HG03280 (cell line): ENCODE data around the gene ASPDH.

ENCODE experiments used
- ATAC-seq: cut with Tn5 transposase; IDR thresholded peaks from one replicate; pipeline ENCODE4 v1.9.1; 2021; ENCODE audit warnings: mild to moderate bottlenecking, moderate library complexity; ENCODE audit not compliant: unreplicated experiment

The ASPDH gene

DNA sequence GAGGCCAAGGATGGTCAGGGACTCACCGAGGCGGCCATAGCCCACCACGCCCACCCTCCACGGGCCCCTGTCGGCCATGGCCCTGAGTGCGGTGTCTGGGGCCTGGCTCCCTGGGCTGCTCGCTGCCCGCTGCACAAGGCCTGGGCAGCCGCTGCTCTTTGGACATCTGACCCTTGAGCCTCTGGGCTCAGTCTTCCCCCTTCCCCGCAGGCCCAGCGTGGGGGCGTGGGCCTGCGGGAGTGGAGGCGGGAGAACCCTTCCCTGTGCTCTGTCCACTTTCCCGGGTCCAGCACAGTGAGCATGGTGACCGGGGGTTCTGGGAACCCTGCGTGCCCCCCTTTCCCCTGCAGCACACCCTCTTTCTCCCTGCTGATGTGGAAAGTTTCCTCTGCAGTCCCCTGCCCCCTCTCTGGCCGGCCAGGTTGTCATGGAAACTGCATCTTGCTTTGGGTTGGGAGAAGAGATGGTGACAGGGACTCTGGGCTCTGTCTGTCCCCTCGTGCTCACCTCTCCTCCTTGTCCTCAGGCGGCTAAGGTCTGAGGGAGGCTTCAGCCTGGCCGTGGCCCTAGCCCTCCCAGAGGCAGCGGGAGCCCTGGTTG, at the start of gene ASPDH:
Gene ASPDH, minus strand, starts transcription at position 168 of the 600 bp plus-strand sequence. Its CDS starts 90 bp downstream, at position 78.
- ATAC-seq = no peak

DNA sequence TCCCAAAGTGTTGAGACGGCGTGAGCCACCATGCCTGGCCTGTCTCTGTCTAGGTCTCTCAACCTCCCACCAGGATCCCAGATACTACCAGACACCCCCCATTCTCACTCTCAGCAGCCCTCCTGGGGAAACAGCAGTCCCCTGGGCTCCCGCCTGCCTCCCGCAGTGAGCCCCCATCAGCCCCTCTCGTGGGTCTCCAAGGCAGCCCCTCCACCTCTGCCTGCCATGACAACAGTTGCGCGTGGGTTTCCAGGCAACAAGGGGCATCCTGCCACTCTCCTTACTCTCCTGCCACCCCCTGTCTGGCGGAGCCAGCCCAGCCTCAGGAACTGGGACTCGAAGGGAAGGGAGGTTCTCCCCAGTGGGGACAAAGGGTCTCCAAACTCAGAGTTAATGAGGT, 49.3 kb upstream of the ASPDH start:
- no peak for ATAC-seq

DNA sequence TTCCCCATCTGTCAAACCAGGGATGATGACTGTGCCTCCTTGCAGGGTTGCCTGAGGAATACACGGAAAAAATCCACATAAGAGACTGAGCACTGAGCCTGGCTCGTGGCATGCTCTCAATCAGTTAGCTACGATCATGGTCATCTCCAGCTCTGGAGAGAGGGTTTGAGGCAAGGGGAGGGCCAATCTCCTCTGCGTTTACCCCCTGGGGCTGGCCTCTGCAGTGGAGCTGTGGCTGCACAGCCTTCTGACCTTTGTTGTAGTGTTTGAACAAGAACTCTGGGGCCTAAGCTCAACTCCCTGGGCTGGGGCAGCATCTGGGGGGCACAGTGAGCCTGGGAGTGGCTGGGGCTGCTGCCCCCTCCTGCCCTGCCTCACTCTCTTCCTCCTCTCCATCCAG, 48.6 kb upstream of the ASPDH start:
- ATAC-seq = no peak

DNA sequence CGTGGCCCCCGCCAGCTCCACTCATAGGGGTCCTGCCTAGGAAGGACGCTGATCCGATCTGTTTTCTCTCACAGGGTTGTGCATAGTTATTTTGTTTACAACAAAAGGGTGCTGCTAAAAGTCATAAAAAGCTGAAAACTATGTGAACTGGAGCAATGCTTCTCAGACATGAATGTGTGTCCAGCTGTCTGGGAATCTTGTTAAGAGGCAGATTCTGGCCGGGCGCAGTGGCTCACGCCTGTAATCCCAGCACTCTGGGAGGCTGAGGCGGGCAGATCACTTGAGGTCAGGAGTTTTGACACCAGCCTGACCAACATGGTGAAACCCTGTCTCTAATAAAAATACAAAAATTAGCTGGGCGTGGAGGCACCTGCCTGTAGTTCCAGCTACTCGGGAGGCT, 45.9 kb upstream of the ASPDH start:
- ATAC-seq = no peak

DNA sequence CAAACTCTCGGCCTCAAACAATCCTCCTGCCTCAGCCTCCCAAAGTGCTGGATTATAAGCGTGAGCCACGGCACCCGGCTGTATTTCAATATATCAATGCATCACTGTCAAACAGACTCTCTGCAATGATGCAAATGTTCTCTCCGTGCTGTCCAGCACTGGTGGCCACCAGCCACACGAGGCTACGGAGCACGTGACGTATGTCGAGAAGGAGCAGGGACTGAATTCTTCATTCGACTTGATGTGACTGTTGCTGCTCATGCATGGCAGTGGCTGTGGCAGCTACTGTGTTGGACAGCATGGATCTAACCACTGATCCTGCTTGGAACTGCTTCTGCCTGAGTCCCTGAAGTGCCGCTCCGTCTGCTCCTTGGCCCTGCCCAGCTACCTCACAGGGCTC, 44.7 kb upstream of the ASPDH start:
- no peak for ATAC-seq

DNA sequence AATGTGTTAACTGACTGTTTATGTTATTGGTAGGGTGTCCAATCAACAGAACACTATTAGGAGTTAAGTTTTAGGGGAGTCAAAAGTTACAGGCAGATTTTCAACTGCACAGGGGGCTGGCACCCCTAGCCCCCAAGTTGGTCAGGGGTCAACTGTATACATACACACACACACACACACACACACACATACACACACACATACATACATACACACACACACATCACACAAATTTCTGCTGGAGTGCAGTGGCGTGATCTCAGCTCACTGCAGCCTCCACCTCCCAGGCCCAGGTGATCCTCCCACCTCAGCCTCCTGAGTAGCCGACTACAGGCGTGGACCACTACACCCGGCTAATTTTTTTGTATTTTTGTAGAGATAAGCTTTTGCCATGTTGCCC, 44.3 kb upstream of the ASPDH start:
- ATAC-seq = no peak

DNA sequence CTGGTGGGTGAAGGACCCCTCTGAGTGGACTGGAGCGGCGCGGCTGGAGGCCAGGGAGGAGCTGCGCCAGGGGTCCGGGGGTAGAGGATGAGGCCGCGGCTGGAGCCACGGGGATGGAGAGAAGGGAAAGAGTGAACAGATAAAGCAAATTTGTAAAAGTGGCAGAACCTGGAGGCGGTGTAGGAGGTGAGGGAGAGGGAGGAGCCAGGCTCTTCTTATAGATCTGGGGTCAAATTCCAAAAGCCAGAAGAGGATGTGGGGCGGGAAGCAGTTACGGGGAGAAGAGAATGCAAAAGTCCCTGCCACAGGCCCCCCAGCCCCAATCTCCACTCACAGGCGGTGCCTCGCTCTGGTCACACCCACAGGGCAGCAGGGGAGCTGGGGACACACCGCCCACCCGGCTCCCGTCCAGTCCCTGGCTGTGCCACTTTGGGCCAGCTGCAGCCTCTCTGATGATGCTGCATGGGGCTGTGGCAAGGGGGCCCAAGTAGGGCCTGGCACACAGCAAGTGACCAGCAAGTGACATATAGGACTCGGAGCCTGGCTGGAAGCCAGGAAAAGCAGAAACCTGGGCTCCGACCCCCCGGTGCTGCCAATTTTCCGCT, 43.4 kb upstream of the ASPDH start:
- ATAC-seq = no peak

DNA sequence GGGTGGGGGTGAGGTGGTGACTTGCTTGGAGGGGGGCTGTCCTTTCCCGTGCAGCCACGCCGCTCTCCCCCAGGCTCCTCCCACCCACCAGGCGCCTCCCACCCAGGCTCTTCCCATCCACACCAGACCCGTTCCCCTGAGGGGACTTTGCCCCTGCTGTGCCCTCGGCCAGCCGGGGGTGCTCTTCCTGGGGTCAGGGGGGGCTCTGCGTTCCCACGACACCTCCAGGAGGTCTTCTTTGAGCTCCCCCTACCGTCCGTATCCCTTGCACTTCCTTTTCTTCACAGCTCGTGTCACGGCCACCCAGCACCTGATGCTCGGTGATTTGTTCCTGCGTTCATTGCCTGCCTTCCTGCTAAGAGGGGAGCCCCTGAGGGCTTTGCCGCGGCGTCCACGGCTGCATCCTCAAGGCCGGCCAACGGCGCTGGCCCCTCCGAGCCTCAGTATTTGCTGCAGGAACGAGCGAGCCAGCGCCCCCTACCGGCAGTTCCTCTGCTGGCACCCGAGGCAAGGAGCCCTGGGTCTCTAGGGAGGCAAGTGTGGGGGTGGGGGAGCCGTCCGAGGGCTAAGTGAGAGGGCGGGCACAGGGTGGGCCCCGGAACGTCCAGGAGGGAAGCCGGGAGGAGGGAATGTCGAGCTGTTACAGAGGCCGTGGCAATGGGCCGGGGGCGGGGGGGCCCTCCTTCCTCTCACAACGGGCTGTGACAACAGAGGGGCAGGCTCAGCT, 42.7 kb upstream of the ASPDH start:
- ATAC-seq = no peak

DNA sequence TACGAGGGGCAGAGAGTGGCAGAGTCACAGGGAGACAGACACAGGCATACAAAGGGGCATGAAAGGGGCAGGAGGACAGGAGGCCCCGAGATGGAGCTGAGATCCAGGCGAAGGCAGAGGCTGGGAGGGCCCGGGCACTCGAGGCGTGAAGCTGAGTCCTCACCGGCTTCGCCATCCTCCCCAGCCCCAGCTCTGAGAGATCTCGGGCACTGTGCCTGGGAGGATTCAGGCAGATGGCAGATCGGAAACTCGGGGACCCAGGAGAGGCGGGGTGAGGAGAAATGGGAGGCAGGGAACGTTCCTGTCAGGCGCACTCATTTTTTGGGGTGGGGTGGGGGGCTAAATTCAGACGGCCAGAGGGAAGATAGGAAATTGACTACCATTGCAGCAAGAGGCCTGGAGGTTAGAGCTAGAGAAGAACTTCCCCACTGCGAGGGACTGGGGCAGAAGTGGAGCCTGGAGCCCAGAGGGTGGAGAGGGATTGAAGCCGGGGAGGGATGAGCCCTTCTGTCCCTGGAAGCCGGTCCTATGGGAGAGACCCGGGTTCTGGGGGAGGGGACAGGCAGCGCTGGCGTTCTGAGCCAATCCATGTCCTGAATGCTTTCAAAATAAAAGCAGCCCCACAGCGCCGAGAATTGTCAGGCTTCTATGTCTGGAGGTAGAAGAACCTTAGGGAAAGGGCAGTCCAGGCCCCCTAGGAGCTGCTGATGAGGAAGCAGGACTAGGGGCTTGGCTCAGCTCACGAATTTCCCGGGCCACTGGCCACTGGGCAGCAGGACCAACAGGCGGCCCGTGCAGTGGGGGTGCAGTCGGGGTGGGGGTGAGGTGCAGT, 42.0 kb upstream of the ASPDH start:
- ATAC-seq = no peak

DNA sequence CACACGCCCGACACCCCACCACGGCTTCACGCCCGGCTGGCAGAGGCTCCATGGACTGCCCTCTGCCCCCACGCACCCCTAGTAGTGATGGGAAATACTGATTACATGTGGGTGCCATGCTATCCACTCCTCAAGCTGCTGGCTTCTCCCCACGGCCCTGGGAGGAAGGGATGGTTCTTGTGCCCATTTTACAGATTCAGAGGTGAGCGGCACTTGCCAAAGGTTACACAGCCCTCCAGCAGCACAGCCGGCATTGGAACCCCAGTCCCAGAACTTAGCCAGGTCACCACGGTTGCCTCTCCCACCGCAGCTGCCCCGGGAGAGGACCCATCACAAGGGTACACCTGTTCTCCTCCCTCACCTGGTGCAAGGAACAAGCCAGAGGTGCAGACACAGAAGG, 41.3 kb upstream of the ASPDH start:
- ATAC-seq = no peak

DNA sequence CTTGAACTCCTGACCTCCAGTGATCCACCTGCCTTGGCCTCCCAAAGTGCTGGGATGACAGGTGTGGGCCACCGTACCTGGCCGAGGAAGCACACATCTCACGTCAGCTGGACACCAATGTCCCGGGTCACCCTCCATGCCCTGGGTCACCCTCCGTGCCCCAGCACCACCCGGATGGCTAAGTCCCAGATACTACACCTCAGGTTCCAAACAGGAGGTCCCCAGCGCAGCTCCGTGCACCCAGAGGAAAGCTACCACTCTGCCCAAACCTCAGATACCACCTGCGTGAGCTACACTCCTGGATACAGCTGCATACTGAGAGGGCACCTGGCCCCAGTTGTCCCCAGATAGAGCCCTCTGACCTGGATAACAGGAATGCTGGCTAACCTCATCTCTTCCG, 40.5 kb upstream of the ASPDH start:
- ATAC-seq = no peak

DNA sequence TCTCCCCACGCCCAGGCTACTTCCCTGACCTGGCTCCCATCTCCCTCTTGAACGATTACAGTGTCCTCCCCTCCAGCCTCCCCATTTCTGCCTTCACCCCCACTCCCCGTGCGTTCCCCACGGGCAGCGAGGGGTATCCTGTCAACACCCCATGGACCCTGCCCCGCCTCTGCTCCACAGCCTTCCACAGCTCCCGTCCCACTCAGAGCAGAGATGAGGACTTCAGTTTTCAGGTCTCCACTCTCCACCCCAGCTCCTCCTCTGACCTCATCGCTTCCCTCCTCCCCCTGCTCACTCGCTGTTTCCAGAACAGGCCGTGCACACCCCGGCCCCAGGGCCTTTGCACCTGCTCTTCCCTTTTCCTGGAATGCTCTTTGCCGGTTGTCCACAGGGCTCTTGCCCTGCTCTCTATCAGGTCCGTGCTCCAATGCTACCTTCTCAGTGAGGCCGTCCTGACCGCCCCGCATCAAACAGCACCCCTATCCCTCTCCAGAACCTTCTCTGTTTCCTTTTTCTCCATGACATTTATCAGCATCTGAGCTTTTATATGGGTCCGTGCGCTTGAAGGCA, 39.5 kb upstream of the ASPDH start:
- no peak for ATAC-seq

DNA sequence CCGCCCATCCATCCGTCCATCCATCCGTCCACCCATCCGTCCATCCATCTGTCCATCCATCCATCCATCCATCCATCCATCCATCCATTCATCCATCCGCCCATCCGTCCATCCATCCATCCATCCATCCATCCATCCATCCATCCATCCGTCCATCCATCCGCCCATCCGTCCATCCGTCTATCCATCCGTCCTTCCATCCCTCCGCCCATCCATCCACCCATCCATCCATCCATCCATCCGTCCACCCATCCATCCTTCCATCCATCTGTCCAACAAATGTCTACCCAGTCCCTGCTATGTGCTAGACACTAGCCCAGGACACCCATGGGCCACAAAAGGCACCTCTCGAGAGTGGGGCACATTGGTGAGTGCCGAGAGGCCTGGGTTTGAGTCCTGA, 38.8 kb upstream of the ASPDH start:
- ATAC-seq = no peak

DNA sequence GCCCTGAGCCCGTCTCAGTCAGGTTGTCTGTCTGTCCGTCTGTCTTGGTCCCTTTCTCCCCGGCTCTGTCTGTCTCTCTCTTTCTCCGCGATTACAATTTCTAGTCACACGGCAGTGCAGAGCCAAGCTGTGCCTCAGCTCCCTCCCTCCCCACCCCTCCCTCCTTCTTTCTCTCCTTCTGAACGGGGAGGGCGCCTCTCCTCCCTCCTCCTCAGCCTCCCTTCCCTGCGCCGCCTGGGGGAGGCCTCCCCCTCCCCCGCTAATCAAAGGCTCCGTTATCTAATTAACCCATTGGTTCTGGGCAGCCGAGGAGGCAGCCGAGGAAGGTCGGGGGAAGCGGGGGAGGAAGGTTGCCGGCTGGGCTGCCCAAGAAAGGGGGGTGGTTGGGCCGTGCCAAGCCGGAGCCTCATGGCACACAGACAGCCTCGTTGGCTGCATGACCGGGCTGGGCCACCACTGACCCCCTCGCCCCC, 38.0 kb upstream of the ASPDH start:
- ATAC-seq = no peak

DNA sequence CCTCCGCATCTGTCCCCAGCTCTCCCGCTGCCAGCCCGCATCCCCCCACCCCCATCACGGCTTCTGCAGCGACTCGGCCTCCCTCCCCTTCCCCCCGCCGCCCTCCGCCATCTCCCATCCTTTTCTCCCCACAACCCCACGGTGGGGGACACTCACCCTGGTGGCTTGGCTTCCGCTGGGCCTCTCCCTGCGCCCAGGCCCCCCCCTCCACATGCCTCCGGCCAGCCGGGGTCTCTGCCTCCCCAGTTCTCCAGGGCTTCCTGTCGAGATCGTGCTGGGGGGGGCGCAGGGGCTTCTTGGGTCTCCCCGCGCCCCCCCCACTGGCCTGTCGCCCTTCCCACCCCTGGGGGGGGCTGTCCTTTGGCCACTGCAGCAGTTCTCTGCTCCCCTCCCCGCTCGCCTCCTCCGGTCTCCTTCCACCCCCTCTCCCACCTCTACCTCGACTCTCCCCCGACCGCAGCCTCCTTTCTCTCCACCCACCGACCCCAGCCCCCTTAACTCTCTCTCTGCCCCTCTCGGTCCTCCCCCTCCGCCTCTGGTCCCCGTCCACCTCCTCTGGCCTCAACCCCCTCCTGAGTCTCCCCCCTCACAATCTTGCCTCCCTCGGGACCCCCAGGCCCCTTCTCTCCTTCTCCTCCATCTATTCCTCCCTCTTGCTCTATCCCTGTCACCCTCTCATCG, 37.5 kb upstream of the ASPDH start:
- no peak for ATAC-seq

DNA sequence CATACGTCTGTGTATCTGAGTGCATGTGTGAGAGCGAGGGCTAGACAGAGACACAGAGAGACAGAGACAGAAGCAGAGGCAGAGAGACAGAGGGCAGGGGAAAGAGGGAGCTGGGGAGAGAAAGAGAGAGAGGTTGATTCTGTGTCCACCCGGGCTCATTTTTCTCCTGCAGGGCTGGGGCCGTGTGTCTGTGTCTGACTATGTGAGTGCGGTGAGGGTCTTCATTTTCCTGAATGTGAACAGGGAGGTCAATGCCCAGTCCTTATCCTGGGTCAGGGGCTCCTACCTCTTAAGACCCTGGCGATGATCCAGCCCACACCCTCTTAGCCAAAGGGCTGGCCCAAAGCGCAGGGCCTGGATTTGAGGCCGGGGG, 36.9 kb upstream of the ASPDH start:
- no peak for ATAC-seq

DNA sequence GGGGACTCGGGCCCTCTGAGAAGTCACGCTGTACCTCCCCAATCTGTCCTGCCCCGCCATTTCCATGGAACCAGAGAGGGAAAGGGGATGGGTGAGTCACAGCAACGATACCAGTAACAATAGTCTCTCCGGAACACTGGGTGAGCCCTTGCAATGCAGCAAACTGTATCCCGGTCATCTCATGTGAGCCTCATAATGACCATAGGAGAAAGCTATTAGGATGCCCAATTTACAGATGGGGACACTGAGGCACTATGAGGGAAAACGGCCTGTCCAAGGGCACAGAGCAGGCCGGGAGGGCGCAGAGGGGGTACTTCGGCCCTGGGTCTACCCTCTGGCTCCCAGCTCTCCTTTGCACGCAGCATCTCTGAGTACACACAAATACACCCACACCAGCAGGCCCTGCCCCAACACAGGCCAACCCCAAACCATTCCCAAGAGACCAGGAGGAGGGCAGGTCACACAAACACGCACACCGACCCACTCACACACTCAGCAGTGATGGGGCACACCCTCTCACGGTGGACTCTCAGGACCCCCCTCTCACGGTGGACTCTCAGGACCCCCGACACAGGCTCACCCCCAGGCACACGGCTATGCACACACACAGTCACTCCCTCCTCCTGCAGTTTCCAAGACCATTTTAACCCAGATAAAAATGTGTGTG, 36.3 kb upstream of the ASPDH start:
- no peak for ATAC-seq

DNA sequence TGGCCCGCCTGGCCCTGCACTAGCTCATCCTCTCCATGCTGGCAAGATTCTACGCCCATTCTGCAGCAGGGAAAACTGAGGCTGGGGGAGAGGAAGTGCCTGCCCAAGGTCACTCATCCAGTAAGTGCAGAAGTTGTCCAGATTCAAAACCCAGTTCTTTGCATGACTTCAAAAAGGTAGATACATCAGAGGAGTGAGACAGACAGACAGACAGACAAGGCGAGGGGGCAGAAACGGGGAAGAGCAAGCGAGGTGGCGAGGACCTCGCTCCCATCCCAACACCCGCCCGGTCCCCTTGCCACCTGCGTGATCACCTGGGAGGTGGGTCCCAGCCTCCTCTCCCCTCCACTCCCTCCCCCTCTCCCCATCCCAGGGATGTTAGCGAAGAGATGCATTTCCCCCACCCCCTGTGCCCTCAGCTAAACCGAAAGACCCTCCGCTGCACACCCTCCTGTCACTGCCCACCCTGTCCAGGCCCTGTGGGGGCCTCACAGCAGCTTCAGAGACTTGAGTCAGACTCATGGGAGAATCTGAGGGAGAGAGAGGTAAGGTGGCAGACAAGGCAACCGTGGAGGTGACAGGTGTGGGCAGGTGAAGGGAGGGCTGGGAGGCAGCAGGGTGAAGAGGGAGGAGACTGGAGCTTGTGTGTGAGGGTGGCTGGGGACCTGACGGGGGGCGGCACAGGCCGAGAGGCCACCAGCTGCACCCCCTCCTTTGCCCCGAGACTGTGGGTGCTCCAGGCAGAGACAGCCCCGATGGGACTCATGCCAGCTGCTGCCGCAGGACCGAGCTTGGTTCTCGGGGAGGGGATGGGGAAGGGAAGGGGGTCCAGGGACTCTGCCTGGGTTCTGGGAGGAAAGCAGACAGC, 35.6 kb upstream of the ASPDH start:
- no peak for ATAC-seq
